Heart left ventricle (tissue), 13 donors: ENCODE measurements around the gene ZNF683.

Experiments used
- POLR2A ChIP-seq, 2 donors: fragments of 450-650 bp; IDR thresholded peaks; one replicate each; pipeline ENCODE4 v1.6.1; 2017; ENCODE audit warnings: antibody characterized with exemption in 2 of 2, mild to moderate bottlenecking in 2 of 2, moderate library complexity in 2 of 2
- TF ChIP-seq, protein P1 (sequence below), 12 donors: fragments of 200-600 bp; sonication (generic) in 4 of 12; IDR thresholded peaks; one replicate each; pipeline versions ENCODE4 v1.5.0 to v1.8.0; 2018 to 2022; ENCODE audit warnings: antibody characterized with exemption in 12 of 12, mild to moderate bottlenecking in 5 of 12
- donor health status: ischemic (EF 13 %, LVEDD 7.1; RV severe dilation, severe dysfunction).
- donor health status: DM: no; HTN: yes; CAD: no.
- donor health status: DM: no; HTN: no; CAD: no.
- donor health status: ischemic (EF 25% LVEDD 6.9; RV normal size, moderate dysfunction).
- donor health status: ischemic (EF 25% LVEDD 5.7; RV mildly dilated, moderate dysfunction).
- donor health status: ischemic (EF 35%, LVEDD 5.7; RV mildly dilated, moderate dysfunction).
- donor health status: nonischemic (EF 11% LVEDD 7.7; RV severe dilation, severe dysfunction).
- donor health status: DM: yes; HTN: yes; CAD: no.
- donor health status: PGD.
- donor health status: ischemic (EF 29% LVEDD 5.4; RV normal size, mild dysfunction).
- donor health status: nonischemic (EF 23%, LVEDD 6.1; RV moderate dilation, normal function).

DNA sequence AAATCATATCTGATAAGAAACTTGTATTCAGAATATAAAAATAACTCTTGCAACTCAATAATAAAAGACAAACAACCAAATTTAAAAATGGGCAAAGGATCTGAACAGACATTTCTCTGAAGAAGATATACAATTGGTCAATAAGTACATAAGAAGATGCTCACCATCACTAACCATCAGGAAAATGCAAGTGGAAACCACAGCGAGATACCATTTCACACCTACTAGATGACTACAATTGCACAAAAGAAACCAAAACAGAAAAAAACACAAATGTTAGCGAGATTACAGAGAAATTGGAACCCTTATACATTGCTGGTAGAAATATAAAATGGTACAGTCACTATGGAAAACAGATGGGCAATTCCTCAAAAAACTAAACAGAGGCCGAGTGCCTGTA is 11.5 kb upstream of the ZNF683 start:
- no peak for TF ChIP-seq POLR2A (IDR thresholded peaks at IDR 0.05)
- TF ChIP-seq, protein P1, sequence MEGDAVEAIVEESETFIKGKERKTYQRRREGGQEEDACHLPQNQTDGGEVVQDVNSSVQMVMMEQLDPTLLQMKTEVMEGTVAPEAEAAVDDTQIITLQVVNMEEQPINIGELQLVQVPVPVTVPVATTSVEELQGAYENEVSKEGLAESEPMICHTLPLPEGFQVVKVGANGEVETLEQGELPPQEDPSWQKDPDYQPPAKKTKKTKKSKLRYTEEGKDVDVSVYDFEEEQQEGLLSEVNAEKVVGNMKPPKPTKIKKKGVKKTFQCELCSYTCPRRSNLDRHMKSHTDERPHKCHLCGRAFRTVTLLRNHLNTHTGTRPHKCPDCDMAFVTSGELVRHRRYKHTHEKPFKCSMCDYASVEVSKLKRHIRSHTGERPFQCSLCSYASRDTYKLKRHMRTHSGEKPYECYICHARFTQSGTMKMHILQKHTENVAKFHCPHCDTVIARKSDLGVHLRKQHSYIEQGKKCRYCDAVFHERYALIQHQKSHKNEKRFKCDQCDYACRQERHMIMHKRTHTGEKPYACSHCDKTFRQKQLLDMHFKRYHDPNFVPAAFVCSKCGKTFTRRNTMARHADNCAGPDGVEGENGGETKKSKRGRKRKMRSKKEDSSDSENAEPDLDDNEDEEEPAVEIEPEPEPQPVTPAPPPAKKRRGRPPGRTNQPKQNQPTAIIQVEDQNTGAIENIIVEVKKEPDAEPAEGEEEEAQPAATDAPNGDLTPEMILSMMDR (IDR thresholded peaks at IDR 0.05), result no peak
